ENCODE measurements around the gene GALK2.

GRCh38 chr15:49154799-49155109 lies 15.3 kb upstream of the GALK2 start:
- TF ChIP-seq CTCF (IDR thresholded peaks at IDR 0.05): no peak
- TF ChIP-seq POLR2AphosphoS5 (IDR thresholded peaks at IDR 0.05; ENCODE audit: insufficient read depth in 1 of 2, low read depth in 1 of 2): no peak
